Retina (tissue), 1 donor: ENCODE measurements around the gene GLB1L3.

Experiments
- DNase-seq: peaks from one replicate; pipeline ENCODE4 v3.0.0-alpha.2; 2016

Gene GLB1L3, protein sequence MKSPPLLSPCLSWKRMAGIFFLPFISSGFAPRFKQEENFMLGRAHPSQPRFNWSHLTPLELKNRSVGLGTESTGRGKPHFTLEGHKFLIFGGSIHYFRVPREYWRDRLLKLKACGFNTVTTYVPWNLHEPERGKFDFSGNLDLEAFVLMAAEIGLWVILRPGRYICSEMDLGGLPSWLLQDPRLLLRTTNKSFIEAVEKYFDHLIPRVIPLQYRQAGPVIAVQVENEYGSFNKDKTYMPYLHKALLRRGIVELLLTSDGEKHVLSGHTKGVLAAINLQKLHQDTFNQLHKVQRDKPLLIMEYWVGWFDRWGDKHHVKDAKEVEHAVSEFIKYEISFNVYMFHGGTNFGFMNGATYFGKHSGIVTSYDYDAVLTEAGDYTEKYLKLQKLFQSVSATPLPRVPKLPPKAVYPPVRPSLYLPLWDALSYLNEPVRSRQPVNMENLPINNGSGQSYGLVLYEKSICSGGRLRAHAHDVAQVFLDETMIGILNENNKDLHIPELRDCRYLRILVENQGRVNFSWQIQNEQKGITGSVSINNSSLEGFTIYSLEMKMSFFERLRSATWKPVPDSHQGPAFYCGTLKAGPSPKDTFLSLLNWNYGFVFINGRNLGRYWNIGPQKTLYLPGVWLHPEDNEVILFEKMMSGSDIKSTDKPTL

DNA sequence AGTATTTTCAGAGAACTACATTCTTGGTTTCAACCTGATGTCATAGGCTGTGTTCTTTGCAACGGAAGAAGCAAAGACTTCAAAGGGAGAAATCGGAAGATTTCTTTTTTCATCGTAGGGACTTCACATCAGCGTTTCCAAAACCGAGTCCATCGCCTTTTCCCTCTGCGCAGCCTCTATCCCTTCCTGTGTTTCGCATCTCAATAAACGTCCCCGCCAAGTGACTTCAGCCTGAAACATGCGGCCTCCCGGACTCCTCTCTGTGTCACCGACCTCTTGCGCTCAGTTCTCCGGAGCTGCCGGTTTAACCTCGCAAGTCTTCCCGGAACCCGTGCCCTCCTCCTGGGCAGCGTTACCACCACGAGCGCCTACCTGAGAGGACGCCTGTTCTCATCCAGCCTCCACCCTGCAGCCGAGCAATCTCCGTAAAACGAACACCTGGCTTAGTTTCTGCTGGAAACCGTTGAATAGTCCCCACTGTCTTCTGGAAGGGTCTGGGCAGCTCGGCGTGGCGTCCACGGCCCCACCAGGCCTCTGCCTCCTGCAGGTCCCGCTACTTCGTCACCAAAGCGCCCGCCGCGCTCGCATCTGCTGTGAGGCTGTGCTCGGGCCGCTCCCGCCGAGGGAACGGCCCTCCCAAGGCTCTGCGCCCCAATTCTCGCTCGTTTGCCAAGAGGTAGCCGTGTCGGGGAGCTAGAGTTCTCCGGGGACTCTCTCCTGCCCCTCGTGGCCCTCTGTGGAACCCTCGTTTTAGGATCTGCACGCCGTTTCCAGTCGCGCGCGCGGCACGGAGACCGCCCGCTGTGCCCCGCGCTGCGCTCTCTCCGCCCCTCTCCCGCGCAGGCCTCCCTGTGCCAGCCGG is at the start of gene GLB1L3:
GLB1L3 (plus strand) TSS at position 846 of the 862 bp plus-strand sequence. CDS start 362 bp downstream, outside the sequence.
- peak; percentile 88 for DNase-seq

DNA sequence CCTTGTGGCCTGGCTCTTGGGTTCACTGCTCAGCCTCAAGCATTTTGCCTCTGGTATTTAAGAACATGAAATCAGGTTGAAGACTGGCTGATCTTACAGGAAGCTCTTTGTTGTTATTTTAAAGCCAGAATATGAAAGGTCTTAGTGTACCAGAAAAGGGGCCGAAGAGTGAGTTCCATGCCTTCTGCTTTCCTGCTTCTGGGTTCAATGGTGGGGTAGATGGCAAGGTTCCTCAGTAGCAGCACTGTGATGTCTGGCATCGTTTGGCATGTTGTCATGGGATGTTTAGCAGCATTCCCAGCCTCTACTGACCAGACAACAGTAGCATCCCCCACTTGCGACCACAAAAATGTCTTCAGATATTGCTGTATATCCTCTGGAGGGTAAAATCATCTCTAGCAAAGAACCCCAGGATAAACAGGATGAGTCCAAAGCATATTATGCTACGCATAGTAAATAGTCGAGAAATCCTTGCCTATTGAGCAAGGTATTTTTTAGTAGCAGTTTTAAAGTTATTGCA is 49.3 kb upstream of the GLB1L3 start:
- no peak for DNase-seq

DNA sequence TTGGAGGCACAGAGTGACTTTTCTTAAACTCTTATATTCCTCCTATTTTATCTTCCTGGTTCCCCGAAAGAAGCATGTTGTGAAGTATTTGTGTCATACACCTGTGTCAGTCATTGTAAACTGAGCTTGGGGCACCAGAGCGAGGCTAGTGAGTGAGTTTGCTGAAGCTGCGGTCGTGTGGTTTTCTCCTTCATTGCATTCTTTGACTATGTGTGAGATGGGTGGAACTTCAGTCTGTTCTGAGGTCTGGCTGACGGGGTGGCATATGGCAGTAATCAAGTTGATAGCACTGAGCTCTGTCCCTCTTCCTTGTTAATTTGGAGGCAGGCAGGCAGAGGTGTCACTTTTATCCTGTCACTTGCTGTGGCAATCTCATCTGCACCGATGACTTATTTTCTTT is 47.6 kb upstream of the GLB1L3 start:
- DNase-seq, result no peak

DNA sequence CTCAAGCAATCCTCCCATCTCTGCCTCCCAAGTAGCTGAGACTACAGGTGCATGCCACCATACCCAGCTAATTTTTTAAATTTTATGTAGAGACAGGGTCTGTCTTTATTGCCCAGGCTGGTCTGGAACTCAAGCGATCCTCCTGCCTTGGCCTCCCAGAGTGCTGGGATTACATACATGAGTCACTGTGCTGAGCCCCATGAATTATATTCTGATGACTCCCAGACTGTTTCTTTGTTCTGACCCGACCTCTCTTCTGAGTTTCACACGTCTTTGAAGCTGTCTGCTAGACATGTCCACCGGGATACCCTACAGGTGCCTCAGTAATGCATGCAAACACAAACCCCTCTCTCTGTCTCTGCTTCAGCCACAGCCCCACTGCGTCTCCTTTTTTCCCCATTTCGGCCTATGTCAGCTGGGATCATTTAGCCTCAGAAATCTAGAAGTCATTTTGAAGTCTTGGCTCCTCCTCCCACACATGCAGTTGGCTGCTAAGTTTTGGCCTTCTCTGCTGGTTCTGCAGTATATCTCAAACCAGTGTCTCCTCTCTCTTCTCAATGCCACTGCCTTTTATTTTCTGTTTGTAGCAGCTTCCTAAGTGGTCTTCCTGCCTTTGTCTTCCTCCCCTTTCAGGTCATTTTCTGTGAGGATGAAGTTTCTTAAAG is 46.9 kb upstream of the GLB1L3 start:
- no peak for DNase-seq

DNA sequence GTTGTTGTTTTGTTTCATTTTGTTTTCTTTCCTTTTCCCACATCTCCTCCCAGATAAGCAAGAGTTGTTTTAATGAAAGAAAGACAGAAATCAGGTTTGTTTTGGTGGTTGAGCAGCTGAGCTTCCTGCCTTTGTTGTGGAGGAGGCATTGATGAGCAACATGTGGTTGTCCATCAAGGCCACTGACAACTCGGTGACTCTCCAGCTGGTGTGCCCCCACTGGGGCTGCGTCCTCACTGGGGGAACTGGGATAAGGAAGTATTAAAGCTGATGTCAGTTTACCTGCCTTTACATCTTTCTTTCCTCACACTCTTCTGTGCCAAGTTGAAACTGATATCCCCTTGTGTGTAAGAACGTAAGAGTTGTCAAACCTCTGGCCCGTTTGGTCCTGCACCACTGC is 45.8 kb upstream of the GLB1L3 start:
- DNase-seq, result no peak

DNA sequence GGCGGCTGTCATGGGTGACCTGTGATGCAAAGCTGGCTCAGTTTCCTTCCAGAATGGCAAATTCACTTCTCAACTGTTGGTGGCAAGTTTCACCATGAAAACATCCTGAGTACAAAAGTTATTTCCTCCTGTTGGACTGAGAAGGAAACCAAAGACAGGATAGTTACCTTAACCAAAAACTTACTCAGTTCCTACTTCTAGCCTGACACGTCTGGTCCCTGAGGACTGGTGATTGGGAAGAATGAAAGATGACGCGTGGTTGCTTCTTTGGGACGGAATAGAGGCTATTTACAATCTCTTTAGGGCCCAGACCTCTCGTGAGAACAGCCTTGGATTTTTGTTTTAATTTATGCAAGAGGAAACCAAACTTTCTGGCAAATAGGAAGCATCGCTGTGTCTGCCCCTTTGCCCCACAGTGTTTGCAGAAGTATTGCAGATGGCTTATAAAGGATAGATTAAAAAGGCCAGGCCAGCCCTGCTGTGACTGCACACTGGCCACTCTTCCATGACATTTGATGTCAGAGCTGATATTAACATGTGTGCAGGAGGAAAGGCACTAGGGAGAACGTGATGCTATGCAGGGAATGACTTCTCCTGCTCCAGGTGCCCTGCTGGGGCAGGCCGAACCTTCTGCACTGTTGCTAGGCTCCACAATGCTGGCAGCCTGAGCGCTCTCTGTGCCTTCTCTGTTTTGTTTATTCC is 44.1 kb upstream of the GLB1L3 start:
- DNase-seq, result no peak

DNA sequence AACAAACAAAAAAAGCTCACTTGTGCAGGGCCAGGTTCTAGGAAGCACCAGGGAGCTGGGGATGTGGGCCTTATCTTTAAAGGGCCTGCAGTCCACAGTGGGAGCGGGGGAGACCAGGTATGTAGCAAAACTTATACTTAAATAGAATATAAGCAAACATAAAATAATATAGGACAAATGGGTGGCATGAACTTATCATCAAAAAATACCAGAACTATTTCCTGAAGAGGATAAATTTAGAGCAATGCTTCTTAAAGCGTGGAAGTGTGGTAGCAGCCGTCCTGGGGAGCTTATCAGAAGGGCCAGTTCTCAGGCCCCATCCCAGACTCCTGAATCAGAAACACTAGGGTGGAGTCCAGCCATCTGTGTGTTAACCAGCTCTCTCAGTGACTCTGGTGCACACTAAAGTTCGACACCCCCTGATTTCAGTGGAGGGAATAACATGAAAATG is 42.4 kb upstream of the GLB1L3 start:
- DNase-seq, result no peak

DNA sequence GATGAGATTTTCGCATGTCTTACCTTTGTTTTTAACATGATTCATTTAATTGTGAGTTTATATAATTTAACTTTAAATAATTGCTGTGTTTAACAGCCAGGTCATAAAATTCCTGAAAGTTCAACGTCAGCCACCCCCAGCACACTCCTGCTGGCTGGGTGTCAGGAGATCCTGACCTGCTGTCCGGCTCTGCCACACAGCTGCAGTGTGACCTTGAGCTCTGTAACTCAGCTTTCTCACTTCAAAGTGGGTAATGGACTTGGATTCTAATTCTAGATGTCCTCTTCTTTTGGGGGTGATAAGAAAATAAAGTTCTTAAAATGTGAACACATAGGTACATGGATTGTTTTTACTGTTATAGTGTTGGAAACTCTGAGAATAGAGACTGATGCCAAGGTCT is 40.8 kb upstream of the GLB1L3 start:
- DNase-seq, result no peak

DNA sequence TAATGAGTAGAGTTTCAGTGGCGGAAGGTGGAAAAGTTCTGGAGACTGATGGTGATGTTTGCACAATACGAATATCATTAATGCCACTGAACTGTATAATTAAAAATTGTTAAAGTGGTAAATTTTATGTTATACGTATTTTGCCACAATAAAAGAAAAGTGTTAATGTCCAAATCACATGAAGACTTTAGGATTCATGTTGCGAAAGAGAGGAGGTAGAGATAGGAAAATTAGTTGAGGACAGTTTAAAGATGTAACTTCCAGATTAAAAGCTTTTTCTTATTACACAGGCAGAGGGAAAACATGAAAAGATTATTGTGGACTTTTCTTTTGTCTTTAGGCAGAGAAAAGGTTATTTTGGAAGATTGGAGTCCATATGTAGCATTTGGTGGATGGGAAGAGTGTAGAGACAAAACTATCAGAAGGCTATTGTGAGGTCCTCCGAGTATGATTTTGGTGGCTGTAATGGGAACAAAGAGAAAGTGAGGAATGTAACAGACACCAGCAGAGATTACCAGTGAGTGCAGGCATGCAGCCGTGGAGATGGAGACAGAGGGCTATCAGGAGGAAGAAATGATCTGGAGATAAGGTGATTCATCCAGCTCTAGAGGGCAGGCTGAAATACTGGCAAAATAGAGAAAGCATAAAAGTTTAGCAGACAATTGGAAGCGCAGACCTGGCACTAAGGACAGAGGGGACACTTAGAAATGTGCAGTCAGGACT is 39.2 kb upstream of the GLB1L3 start:
- no peak for DNase-seq

DNA sequence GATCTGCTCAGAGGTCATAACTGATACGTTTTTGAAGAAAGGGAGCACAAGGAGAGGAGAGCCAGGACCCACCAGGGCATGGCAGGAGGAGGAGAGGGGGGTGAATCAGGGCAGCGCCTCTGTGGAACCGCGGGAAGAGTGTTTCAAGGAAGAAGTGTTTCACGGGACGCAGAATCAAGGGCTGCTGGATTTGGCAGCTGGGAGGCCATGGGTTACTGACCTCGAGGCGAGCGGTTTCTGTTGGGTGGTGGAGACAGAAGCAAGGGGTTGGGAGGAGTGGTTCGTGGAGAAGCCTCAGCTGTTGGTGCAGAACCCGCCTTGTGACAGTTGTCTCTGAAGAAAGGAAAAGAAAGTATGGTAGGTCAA is 38.6 kb upstream of the GLB1L3 start:
- DNase-seq, result no peak

DNA sequence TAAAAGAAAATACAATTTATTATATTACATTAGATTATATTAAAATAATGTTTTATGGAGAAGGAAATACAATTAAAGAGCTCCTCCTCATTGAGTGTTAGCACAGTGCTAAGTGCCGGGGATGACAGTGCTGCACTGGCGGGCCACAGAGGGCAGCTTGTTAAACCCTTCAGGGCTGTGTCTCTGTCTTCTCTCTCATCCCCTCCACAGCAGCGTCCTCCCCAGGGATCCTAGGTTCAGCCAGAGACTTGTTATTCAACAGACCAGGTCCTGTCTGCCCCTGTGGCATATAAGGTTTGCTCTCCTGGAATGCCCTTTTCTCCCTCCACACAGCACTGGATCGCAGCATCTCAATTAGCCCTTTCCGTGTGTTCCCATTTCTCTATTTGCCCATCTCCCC is 37.2 kb upstream of the GLB1L3 start:
- no peak for DNase-seq

DNA sequence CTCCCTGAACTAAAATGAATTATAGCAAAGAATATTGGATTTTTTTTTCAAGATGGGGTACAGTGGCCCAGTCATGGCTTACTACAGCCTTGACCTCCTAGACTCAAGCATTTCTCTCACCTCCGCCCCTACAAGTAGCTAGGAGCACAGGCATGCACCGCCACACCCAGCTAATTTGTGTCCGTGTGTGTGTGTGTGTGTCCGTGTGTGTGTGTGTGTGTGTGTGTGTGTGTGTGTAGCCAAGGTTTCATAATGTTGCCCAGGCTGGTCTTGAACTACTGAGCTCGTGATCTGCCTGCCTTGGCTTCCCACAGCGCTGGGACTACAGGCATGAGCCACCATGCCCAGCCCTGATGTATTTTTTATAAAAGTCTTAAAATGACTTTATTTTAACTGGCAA is 35.6 kb upstream of the GLB1L3 start:
- no peak for DNase-seq

DNA sequence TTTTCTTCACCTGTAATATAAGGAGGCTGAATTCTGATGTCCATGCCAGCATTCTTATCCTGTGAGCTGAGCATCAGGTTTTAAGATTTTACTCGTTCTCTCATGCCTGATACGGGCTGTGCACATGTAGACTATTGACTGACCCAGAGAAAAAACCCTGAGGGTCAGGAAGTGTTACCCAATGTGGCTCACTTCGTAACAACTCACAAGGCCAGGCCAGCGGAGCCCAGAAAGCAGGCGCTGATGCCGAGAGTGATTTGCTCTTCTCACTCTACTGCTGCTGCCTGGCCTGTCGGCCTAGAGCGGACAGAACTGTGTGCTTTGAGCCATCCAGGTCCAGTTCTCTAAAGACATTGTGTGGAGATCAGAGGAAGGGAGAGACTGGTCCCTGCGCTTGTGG is 33.8 kb upstream of the GLB1L3 start:
- no peak for DNase-seq

DNA sequence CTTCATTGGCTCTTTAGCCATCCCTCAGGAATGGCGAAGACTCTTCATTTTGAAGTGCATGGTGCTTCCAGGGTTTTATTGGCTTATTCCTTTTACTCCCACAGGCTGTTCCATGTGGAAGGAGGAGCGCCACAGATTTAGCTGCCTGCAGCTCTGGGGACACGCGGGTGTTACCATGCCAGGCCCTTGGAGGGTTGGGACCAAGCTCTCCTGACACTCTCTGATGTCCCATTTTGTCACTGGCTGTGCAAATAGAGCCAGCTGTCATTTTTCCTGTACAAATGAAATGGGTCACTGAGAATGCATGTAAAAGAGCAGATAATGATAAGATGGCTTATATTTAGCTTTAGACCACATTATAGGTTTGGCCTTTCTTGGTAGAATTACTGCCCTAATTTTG is 32.3 kb upstream of the GLB1L3 start:
- no peak for DNase-seq

DNA sequence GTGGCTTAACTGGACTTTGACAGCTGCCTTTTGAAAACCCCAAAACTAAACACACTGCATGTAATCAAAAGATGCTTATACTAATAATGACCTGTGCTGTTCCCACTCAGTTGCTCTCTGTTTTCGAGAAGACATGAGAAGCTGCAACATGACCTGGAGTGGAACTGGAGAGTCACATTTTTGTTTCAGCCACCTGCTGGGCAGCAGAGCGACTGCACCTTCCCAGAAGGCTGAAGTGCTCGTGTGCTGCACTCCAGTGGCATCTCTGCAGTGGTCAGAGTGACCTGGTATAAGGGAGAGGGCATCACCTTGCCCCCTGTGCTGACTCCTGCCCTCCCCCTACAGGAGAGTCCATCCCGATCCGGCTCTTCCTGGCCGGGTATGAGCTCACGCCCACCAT is 31.6 kb upstream of the GLB1L3 start:
- no peak for DNase-seq

DNA sequence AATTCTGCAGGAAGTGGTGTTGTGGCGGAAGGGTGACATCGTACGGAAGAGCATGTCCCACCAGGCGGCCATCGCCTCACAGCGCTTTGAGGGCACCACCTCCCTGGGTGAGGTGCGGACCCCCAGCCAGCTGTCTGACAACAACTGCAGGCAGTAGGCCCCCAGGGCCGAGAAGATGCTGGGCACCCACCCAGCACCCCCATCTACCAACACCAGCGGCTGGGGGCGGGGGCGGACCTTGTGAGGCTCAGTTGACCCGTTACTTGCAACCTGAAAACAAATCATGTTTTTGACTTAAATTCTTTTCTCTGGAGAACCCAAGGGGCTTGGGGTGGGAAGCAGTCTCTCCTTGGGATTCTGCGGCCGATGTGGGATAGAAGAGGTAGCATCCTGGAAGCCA is 30.7 kb upstream of the GLB1L3 start:
- DNase-seq, result no peak

DNA sequence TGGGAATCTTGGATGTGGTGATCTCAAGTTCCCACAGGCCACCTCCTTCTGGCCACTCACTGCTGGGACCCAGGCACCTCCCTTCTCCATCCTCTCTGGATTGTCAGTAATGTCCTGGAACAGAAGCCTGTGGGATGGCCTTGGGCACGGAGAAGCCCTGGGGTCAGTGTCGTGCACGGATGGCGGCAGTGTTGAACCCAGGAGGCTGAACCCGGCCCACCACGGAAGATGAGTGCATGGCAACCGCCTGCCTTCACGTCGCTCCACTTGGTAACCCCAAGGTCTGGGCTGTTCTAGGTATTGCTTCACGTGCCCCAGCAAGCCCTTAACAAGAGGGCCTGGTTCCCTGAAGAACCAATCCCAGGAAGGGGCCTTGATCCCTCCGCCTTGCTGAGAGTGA is 30.1 kb upstream of the GLB1L3 start:
- no peak for DNase-seq

DNA sequence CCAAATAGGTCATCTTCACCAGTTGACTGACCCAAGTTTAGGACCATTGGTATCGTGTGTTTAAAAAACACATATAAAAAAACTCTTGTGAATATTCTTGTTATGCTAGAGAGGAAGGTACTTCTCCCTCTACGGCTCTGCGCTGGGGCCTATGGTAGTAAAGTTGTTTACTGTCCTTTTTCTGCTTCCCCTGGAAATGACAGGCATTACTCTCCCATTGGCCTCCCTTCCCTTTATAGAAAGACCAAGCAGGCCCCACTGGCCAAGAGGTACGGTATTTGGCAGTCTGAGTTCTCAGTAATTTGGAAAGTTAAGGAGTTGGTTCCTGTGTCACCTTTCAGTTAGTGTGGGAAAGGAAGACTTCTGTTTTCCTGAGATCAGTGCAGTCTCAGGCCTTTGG is 29.5 kb upstream of the GLB1L3 start:
- DNase-seq, result no peak

DNA sequence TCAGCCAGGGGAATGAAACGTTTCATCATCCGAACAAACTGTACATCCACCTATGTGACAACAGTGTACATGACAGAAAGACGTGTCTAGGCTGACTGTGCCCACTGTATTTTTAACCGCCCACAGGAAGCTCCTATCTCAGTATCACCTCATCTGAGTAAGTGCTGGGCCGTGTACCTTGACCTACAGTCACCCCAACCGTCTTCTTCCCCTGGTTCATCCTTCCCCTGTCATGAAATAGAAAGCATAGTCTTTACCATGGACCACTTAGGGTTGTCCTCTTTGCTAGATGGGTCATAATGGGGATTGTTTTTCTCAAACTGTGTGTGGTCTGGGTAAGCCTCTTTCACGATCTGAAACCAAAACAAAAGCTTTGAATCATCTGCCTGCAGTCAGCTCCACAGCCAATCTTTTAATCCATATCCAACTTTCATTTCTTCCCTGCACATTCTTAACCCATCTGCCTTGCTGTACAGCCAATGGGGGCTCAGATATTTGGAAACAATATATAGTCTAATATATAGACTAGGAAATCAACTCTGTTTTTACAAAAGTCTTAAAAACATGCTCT is 27.2 kb upstream of the GLB1L3 start:
- no peak for DNase-seq

DNA sequence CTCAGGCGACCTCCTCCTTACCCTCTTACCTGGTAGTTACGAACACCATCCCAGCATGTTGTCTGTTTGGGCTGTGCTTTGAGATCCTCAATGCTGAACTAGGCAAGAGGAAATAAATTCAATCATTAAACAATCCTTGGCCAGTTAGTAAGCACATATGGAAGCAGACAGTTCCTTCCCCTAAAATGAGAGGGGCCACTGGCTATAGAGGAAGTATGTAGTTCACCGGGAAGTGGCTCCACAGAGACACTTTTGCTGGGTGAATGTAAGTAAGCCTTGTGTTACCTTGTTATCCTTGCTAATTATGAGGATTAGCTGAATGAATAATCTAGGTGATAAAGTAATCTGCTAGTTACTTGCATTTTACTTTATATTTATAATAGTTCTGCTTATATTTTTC is 25.9 kb upstream of the GLB1L3 start:
- DNase-seq, result no peak

DNA sequence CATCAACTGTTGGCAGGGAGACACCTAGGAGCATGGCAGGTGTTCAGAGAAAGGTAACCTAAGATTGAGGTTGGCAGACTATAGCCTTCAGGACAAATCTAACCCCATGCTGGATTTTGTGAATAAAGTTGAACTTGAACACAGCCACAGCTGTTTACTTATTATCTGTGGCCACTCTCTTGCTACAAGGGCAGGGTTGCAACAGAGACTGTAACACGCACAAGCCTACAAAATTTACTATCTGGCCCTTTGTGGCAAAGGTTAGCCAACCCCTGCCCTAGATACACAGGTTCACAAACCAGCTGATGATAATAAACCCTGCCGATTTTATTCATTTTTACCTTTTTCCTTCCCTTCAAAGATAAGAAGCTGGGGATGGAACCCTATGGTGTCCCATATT is 25.5 kb upstream of the GLB1L3 start:
- no peak for DNase-seq
